Vein endothelial cell (primary cell): Measurements from ENCODE around the gene BOLA3. TPM values are rescaled to one million over a fixed set of nuclear protein-coding genes. Genes with fewer than 3 reads are reported as not detected.

Experiments used
- total RNA-seq: library from RNA; depleted of rRNA; stranded (reverse); fragments of >200 nt; gene quantifications from 2 replicates; pipeline ENCODE4 v1.2.3, GENCODE V29; 2012

BOLA3 gene
- total RNA-seq, result 25.5 and 26.7 TPM in 2 replicates

GRCh38 chr2:74147727-74148456, at the start of gene BOLA3:
Gene BOLA3 (minus strand): TSS chr2:74147912. CDS start chr2:74147874, 38 bp downstream.

GRCh38 chr2:74178211-74179062, 30.7 kb upstream of the BOLA3 start, which contains the start of gene MOB1A:
Gene MOB1A (minus strand): TSS chr2:74178879. CDS start chr2:74178674, 205 bp downstream.

Other genes with a start within 250 kb of the BOLA3 start
- 44.9 and 53.9 TPM in 2 replicates for gene DGUOK, start 221.0 kb downstream of the BOLA3 start, total RNA-seq
- 9.3 and 11.4 TPM in 2 replicates for gene TET3, start 163.0 kb downstream of the BOLA3 start, total RNA-seq
- gene MOB1A, start 31.0 kb upstream of the BOLA3 start, total RNA-seq, result 120 and 155 TPM in 2 replicates
- 65.8 and 74.8 TPM in 2 replicates for gene MTHFD2, start 50.7 kb upstream of the BOLA3 start, total RNA-seq
- gene SLC4A5, start 195.5 kb upstream of the BOLA3 start, total RNA-seq, result 0.65 and 1.1 TPM in 2 replicates
- 139 and 141 TPM in 2 replicates for gene DCTN1, start 232.4 kb upstream of the BOLA3 start, total RNA-seq